PC-3 (cell line): Measurements from ENCODE around the gene ADAMTSL3. TPM values are rescaled to one million over a fixed set of nuclear protein-coding genes. Genes with fewer than 3 reads are reported as not detected.

Experiments used
- ATAC-seq: fragments of 200-7000 bp; cut with Tn5 transposase; 2 replicates; pipeline ENCODE4 v1.9.1; 2020; ENCODE audit warnings: mild to moderate bottlenecking, moderate library complexity
- BruUV-seq: library from RNA; stranded (reverse); fragments of 400-500 nt; replicated peaks from 2 replicates; lab custom pipeline; 2021; lab: Mats Ljungman, UMichigan
- CTCF ChIA-PET: fragments of 300-600 bp; sonication (Branson Sonifier 250); formaldehyde crosslinking; loops from one replicate; lab custom pipeline; 2022; ENCODE audit warnings: antibody characterized with exemption; lab: Charles Lee
- POLR2A ChIA-PET: fragments of 300-600 bp; sonication (Branson Sonifier 250); formaldehyde crosslinking; loops from one replicate; lab custom pipeline; 2022; ENCODE audit warnings: antibody characterized with exemption; ENCODE audit not compliant: unreplicated experiment; lab: Charles Lee
- DNase-seq: peaks from one replicate; pipeline ENCODE4 v3.0.0-alpha.2; 2015
- H2AFZ ChIP-seq: fragments of 300-600 bp; sonication (generic); 2 replicates; pipeline ENCODE4 v1.6.0; 2016; ENCODE audit warnings: antibody characterized with exemption, low read length
- H3F3A ChIP-seq: fragments of 300-600 bp; sonication (generic); one replicate; pipeline ENCODE4 v1.6.0; 2017; ENCODE audit warnings: antibody characterized with exemption, low read length, control low read depth, mild to moderate bottlenecking; ENCODE audit not compliant: unreplicated experiment
- H3K27ac ChIP-seq: fragments of 300-600 bp; sonication (generic); 2 replicates; pipeline ENCODE4 v1.5.1; 2016; ENCODE audit warnings: mild to moderate bottlenecking, low read length
- H3K27me3 ChIP-seq: fragments of 300-600 bp; sonication (generic); 2 replicates; pipeline ENCODE4 v1.6.1; 2016; ENCODE audit warnings: low read length, mixed read lengths
- H3K36me3 ChIP-seq: fragments of 300-600 bp; sonication (generic); 2 replicates; pipeline ENCODE4 v1.6.1; 2016; ENCODE audit warnings: low read depth, mixed run types, low read length, mixed read lengths
- H3K4me1 ChIP-seq: fragments of 300-600 bp; sonication (generic); 2 replicates; pipeline ENCODE4 v1.5.1; 2016; ENCODE audit warnings: low read length; ENCODE audit not compliant: insufficient read depth
- H3K4me2 ChIP-seq: fragments of 300-600 bp; sonication (generic); 2 replicates; pipeline ENCODE4 v1.6.0; 2016; ENCODE audit warnings: low read length
- H3K4me3 ChIP-seq: fragments of 300-600 bp; sonication (generic); 2 replicates; pipeline ENCODE4 v1.5.1; 2016; ENCODE audit warnings: mild to moderate bottlenecking, low read length, mixed read lengths
- H3K79me2 ChIP-seq: fragments of 300-600 bp; sonication (generic); 2 replicates; pipeline ENCODE4 v1.6.1; 2017; ENCODE audit warnings: low read length, mixed read lengths
- H3K9ac ChIP-seq: fragments of 300-600 bp; sonication (generic); 2 replicates; pipeline ENCODE4 v1.6.0; 2016; ENCODE audit warnings: mild to moderate bottlenecking, low read length
- H3K9me2 ChIP-seq: fragments of 300-600 bp; sonication (generic); replicated peaks from 2 replicates; pipeline ENCODE4 v1.6.1; 2016; ENCODE audit warnings: mixed run types, low read length, mixed read lengths
- H3K9me3 ChIP-seq: fragments of 300-600 bp; sonication (generic); 2 replicates; pipeline ENCODE4 v1.6.1; 2016; ENCODE audit warnings: low read length, mixed read lengths
- H4K20me1 ChIP-seq: fragments of 300-600 bp; sonication (generic); 2 replicates; pipeline ENCODE4 v1.6.1; 2016; ENCODE audit warnings: low read length, mixed read lengths
- EZH2 ChIP-seq: fragments of 300-600 bp; sonication (generic); IDR thresholded peaks from one replicate; pipeline ENCODE4 v1.6.1; 2017; ENCODE audit warnings: antibody characterized with exemption, mild to moderate bottlenecking, low read length; ENCODE audit not compliant: unreplicated experiment
- EZH2phosphoT487 ChIP-seq: fragments of 300-600 bp; sonication (generic); IDR thresholded peaks from 2 replicates; pipeline ENCODE4 v1.6.1; 2018; ENCODE audit warnings: mild to moderate bottlenecking, antibody characterized with exemption, low read length, borderline replicate concordance
- intact Hi-C: fragments of 100-400 bp; cut with micrococcal nuclease; formaldehyde crosslinking; loops from 2 replicates; pipeline ENCODE4 v1.9.0; 2023
- total RNA-seq: library from RNA; depleted of rRNA; stranded (reverse); fragments of >200 nt; gene quantifications from 2 replicates; pipeline ENCODE4 v1.2.3, GENCODE V29; 2014
- TF ChIP-seq, protein P1 (sequence below): fragments of 300-600 bp; sonication (generic); conservative IDR thresholded peaks from 2 replicates; pipeline ENCODE4 v1.5.1; 2017; ENCODE audit warnings: antibody characterized with exemption, low read depth, mild to moderate bottlenecking, low read length

Gene ADAMTSL3
- total RNA-seq, 1 experiment from 2014 or later: 7.9 TPM

DNA sequence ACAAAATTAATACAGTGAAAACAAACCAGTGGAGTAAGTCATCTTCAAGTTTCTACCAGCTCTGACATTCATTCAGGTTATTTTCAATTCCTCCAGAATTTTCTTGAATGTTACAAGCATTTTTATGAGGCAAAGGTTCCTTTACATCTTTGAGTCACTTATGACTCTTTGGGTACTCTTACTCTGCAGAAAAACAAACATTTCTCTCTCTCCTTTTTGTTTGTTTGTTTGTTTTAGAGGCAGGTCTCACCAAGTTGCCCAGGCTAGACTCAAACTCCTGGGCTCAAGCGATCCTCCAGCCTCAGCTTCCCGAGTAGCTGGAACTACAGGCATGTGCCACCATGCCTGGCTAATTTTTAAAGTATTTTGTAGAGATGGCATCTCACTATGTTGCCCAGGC is 233.5 kb downstream of the ADAMTSL3 start:
- intact Hi-C loops: loop anchor here (1.0 kb wide), 1 partner anchor 37 kb away; no protein-coding TSS in a partner anchor
- Histone ChIP-seq H3F3A (no peaks in the 10 kb centered on the region), H3K79me2 (no peaks in the 10 kb centered on the region), H3K9me2 (no peaks in the 10 kb centered on the region), H3K4me2 (no peak overlapping the region), H3K4me3 (no peak overlapping the region), H3K36me3 (no peaks in the 10 kb centered on the region), H3K9ac (no peak overlapping the region), H4K20me1 (no peaks in the 10 kb centered on the region), H3K27ac (peak overlapping the region; percentile 35), H2AFZ (no peak overlapping the region), H3K27me3 (no peaks in the 10 kb centered on the region), H3K4me1 (peaks cover 15% of the 10 kb centered on the region), H3K9me3 (no peaks in the 10 kb centered on the region)
- ChIA-PET CTCF (no interaction called here), POLR2A (no interaction called here)
- DNase-seq: peak; percentile 68
- BruUV-seq: no TSS peak
- TF ChIP-seq, protein P1, sequence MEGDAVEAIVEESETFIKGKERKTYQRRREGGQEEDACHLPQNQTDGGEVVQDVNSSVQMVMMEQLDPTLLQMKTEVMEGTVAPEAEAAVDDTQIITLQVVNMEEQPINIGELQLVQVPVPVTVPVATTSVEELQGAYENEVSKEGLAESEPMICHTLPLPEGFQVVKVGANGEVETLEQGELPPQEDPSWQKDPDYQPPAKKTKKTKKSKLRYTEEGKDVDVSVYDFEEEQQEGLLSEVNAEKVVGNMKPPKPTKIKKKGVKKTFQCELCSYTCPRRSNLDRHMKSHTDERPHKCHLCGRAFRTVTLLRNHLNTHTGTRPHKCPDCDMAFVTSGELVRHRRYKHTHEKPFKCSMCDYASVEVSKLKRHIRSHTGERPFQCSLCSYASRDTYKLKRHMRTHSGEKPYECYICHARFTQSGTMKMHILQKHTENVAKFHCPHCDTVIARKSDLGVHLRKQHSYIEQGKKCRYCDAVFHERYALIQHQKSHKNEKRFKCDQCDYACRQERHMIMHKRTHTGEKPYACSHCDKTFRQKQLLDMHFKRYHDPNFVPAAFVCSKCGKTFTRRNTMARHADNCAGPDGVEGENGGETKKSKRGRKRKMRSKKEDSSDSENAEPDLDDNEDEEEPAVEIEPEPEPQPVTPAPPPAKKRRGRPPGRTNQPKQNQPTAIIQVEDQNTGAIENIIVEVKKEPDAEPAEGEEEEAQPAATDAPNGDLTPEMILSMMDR: no peak
- TF ChIP-seq EZH2 (no peak), EZH2phosphoT487 (no peak)
- peak; percentile 81 for ATAC-seq

DNA sequence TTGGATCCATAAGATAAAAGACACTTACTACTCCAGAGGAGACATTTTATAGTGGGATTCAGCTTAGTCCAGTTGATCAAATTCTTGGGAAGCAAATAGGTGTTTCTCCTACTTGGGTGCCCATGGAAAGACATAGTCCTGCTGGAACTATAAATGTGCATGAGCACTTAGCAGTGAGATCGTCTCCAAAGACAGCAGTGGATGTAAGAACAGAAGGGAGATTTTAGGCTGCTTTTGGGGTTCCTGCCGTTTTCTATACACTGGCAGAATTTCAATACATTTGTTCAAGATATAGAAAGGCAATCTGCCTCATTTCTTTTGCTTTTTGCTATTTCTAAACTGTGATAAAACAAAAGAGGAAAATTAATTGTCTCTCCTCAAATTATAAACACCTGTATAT is 234.0 kb downstream of the ADAMTSL3 start:
- H3K27me3 ChIP-seq: no peaks in the 10 kb centered on the region
- no peaks in the 10 kb centered on the region for H3K9me2 ChIP-seq
- H3K36me3 ChIP-seq: no peaks in the 10 kb centered on the region
- ATAC-seq (no peak), DNase-seq (no peak)
- H3K79me2 ChIP-seq: no peaks in the 10 kb centered on the region
- H3F3A ChIP-seq: no peaks in the 10 kb centered on the region
- no peaks in the 10 kb centered on the region for H3K9me3 ChIP-seq
- TF ChIP-seq, protein P1: no peak
- no peak for TF ChIP-seq EZH2
- TF ChIP-seq EZH2phosphoT487: no peak
- ChIA-PET CTCF (no interaction called here), POLR2A (no interaction called here)
- H3K9ac ChIP-seq: no peak overlapping the region
- H3K4me2 ChIP-seq: no peak overlapping the region
- intact Hi-C loops: loop anchor here (1.0 kb wide), 1 partner anchor 38 kb away; no protein-coding TSS in a partner anchor
- BruUV-seq: no TSS peak
- H3K27ac ChIP-seq: peak overlapping the region; percentile 35
- no peak overlapping the region for H2AFZ ChIP-seq
- no peak overlapping the region for H3K4me3 ChIP-seq
- H4K20me1 ChIP-seq: no peaks in the 10 kb centered on the region
- peaks cover 15% of the 10 kb centered on the region for H3K4me1 ChIP-seq

DNA sequence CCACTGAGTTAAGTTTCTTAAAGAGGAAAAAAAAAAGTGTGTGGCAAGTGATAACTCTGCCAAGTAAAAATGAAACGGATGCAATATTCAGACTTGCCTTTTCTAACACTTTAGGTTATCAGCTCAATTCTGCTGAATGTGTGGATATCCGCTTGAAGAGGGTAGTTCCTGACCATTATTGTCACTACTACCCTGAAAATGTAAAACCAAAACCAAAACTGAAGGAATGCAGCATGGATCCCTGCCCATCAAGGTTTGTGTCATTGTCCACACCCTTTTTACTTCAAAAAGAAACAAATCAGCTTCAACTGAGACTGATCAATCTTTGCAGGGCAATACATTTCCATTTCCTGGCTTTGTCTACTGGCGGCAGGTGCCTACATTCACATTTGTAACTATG is 236.1 kb downstream of the ADAMTSL3 start:
- H3K79me2 ChIP-seq: no peaks in the 10 kb centered on the region
- no peak overlapping the region for H3K9ac ChIP-seq
- no peaks in the 10 kb centered on the region for H4K20me1 ChIP-seq
- ChIA-PET CTCF (no interaction called here), POLR2A (no interaction called here)
- no peaks in the 10 kb centered on the region for H3F3A ChIP-seq
- intact Hi-C loops: no loop called here
- H3K9me2 ChIP-seq: no peaks in the 10 kb centered on the region
- TF ChIP-seq EZH2: no peak
- TF ChIP-seq, protein P1: no peak
- no peak for TF ChIP-seq EZH2phosphoT487
- H3K27me3 ChIP-seq: no peaks in the 10 kb centered on the region
- no peaks in the 10 kb centered on the region for H3K36me3 ChIP-seq
- no TSS peak for BruUV-seq
- H3K9me3 ChIP-seq: no peaks in the 10 kb centered on the region
- no peak overlapping the region for H3K27ac ChIP-seq
- peaks cover 15% of the 10 kb centered on the region for H3K4me1 ChIP-seq
- ATAC-seq (no peak), DNase-seq (no peak)
- H3K4me3 ChIP-seq: no peak overlapping the region
- H2AFZ ChIP-seq: no peak overlapping the region
- no peak overlapping the region for H3K4me2 ChIP-seq
